T-helper 1 cell treated with Interleukin-12 subunit alpha and Interleukin-12 subunit beta and Interleukin-4 antibody, amounts not matched to agents 30 μg/mL and 1 μg/mL, for 36 hours (primary cell): ENCODE data around the gene L3MBTL3.

ENCODE experiments used
- H3K27ac Mint-ChIP-seq: one replicate; pipeline ENCODE4 v1.8.0; 2021; ENCODE audit warnings: mild to moderate bottlenecking, mixed read lengths
- H3K27me3 Mint-ChIP-seq: one replicate; pipeline ENCODE4 v1.8.0; 2021; ENCODE audit warnings: low read depth, mixed read lengths
- H3K36me3 Mint-ChIP-seq: one replicate; pipeline ENCODE4 v1.8.0; 2021; ENCODE audit warnings: low read depth, mixed read lengths
- H3K4me1 Mint-ChIP-seq: one replicate; pipeline ENCODE4 v1.8.0; 2021; ENCODE audit warnings: low read depth, mixed read lengths
- H3K4me3 Mint-ChIP-seq: one replicate; pipeline ENCODE4 v1.8.0; 2021; ENCODE audit warnings: mild to moderate bottlenecking, moderate library complexity, mixed read lengths
- H3K9me3 Mint-ChIP-seq: one replicate; pipeline ENCODE4 v1.8.0; 2021; ENCODE audit warnings: mixed read lengths

L3MBTL3 gene

DNA sequence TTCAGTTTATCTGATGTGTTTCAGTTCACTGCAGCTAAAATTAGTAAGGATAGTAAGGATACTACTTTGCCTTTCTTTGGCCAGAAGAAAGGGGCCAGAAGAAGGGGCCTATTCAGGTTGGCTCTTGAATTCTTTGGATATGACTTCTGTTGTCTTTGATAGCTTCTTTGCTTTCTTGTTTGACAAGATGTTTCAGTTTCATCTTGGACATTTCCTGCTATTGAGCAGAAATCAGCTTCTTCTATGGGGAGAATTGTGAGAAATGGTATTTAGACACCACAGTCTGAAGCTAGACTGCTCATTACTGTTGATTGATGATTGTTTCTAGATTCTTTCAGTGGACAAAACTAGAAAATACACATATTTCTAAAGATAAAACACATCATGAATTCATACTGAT is 23.2 kb downstream of the L3MBTL3 start:
- H3K27ac Mint-ChIP-seq = peak overlapping the region; percentile 38
- H3K4me3 Mint-ChIP-seq = peak overlapping the region; percentile 21
- H3K9me3 Mint-ChIP-seq = no peaks in the 10 kb centered on the region
- H3K36me3 Mint-ChIP-seq = peaks cover 23% of the 10 kb centered on the region
- no peaks in the 10 kb centered on the region for H3K27me3 Mint-ChIP-seq
- peaks cover 16% of the 10 kb centered on the region for H3K4me1 Mint-ChIP-seq

DNA sequence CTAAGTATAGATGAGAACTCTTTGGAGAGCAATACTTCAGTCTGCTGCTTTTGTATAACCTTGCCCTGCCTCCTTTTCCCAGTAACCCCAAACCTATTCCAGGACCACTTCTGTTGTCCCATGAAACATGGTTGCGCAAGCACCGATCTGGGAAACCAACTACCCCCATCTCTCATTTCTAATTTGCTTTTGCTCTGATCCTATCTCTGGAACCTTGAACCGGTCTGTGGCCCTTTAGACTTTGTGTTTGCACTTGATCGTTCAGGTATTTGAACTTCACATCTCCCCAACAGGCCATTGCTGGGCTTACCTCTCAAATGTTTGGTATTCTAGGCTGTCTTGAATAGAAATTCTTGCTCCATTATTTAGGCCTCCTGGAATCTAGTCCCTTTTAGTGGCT is 25.0 kb downstream of the L3MBTL3 start:
- Mint-ChIP-seq H3K4me3 (no peak overlapping the region), H3K36me3 (peaks cover 21% of the 10 kb centered on the region), H3K27me3 (no peaks in the 10 kb centered on the region), H3K9me3 (no peaks in the 10 kb centered on the region), H3K4me1 (peaks cover 13% of the 10 kb centered on the region), H3K27ac (no peak overlapping the region)

DNA sequence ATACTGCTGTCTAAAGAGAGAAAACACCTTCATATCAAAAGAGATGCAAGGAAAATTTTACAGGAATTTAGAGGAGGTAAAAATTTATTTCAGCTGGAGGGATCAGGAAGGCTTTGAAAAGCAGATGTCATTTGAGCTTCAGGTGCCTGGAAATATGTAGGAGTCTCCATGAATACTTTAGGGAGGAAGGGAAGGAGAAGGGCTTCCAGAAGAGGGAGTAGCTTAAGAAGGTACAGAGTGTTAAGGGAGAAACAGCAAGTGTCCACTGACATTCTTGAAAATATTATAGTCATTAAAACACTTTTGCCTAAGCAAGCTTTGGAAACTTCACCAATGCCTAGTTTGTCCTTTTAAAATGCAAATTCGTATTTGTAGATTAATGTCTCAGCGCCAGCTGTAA is 27.2 kb downstream of the L3MBTL3 start:
- Mint-ChIP-seq H3K36me3 (peaks cover 26% of the 10 kb centered on the region), H3K27ac (no peak overlapping the region), H3K9me3 (no peaks in the 10 kb centered on the region), H3K27me3 (no peaks in the 10 kb centered on the region), H3K4me1 (peaks cover 8% of the 10 kb centered on the region), H3K4me3 (no peak overlapping the region)

DNA sequence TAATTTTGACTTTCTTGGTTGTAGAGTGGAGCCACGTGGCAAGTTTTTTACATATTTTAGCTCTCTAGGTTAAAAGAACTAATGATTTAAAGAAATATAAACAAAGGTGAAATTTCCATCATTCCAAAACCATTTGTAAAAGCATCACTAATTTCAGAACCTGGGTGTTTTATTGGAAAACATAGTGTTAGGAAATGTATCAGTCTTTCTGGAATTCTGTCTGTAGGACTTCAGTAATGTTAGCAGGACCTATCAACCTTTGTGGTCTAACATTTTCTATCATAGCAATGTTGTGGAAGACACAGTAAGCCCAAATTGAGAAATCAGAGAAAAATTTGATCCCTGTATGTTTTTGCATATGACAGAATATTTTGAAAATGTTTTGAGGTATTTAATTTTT is 28.3 kb downstream of the L3MBTL3 start:
- H3K27me3 Mint-ChIP-seq = no peaks in the 10 kb centered on the region
- H3K4me1 Mint-ChIP-seq = peaks cover 1% of the 10 kb centered on the region
- peaks cover 22% of the 10 kb centered on the region for H3K36me3 Mint-ChIP-seq
- H3K9me3 Mint-ChIP-seq = no peaks in the 10 kb centered on the region
- H3K27ac Mint-ChIP-seq = no peak overlapping the region
- H3K4me3 Mint-ChIP-seq = no peak overlapping the region

DNA sequence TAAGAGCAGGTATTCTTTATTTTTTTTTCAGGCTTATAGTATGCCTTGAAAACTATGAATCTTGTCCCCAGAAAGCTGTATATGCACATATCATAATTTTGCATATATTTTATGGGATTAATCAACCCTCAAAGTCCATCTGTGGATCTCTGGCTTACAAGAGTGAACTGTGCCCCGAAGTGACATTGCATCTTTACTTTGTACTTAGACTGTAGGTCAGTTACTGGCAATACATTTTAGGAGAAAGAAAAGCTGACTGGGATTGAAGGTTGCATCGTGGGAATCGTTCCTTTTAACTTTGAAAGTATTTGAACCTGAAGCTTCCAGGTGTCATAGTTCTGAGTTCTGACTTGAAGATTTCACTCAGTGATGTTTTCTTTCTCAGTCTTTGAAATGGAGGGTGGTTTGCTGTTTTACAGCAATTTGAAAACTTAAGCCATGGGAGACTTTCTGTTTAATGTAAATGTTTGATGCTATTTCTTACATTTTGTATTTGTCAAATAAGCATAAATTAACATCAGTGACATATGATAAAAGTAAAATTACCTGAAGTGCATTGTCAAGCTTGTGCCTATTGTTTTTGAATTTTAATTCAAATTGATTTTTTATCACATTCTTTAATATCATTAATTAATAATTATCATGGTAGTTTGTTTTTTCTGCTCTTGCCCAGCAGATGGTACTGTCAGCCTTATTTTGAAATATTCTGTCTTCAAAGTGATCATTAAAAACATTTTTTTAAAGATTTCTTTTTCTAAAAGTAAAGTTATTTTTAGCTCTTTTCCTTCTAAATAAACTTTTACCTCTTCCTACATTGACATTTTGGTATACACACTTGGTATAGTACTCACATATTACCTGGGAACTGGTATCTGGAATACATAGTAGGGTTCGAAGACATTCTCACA is 29.0 kb downstream of the L3MBTL3 start:
- Mint-ChIP-seq H3K9me3 (no peaks in the 10 kb centered on the region), H3K4me1 (no peaks in the 10 kb centered on the region), H3K27ac (no peak overlapping the region), H3K27me3 (no peaks in the 10 kb centered on the region), H3K4me3 (no peak overlapping the region), H3K36me3 (peaks cover 22% of the 10 kb centered on the region)

DNA sequence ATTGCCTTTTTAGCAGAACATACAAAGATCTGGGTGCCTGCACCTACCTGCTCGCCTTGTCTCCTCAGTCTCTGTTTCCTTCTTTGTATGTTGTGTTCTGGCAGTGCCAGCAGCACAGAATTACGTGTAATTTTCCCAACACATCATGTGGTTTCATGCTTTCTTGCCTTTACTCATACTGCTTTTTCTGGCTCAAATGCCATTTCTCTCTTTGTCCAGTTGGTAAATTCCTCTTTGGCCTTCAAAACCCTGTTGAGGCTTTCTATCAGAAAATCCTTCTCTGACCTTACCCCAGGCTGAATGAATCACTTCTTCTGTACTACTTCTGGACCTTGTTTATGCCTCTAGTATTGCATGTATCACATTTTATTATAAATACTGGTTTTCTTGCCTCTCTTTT is 31.8 kb downstream of the L3MBTL3 start:
- no peak overlapping the region for H3K4me3 Mint-ChIP-seq

DNA sequence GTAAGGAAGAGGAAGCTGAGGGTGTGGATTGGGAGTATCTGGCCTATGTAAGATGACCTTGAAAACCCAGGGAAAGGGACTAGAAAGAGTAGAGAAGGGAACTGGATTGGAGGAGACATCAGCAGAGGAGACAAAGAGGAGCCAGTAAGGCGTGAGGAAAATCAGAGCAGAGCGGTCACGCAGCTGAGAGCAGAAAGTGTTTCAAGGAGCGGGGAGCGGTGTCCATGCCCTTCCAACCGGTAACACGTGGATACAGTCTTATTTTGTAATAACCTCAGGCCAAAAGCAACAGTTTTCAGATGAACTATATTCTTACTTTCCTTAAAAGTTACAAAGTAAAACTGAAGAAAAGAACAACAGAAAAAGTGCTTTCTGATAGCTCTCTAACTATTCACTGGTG is 36.3 kb downstream of the L3MBTL3 start:
- Mint-ChIP-seq H3K27me3 (no peaks in the 10 kb centered on the region), H3K9me3 (no peaks in the 10 kb centered on the region), H3K4me1 (peaks cover 21% of the 10 kb centered on the region), H3K36me3 (peaks cover 53% of the 10 kb centered on the region), H3K4me3 (no peak overlapping the region), H3K27ac (no peak overlapping the region)

More for the DNA sequence above, 31.8 kb downstream of the L3MBTL3 start:
- H3K4me1 Mint-ChIP-seq = peaks cover 4% of the 10 kb centered on the region
- H3K27me3 Mint-ChIP-seq = no peaks in the 10 kb centered on the region
- peaks cover 32% of the 10 kb centered on the region for H3K36me3 Mint-ChIP-seq
- no peaks in the 10 kb centered on the region for H3K9me3 Mint-ChIP-seq
- no peak overlapping the region for H3K27ac Mint-ChIP-seq

DNA sequence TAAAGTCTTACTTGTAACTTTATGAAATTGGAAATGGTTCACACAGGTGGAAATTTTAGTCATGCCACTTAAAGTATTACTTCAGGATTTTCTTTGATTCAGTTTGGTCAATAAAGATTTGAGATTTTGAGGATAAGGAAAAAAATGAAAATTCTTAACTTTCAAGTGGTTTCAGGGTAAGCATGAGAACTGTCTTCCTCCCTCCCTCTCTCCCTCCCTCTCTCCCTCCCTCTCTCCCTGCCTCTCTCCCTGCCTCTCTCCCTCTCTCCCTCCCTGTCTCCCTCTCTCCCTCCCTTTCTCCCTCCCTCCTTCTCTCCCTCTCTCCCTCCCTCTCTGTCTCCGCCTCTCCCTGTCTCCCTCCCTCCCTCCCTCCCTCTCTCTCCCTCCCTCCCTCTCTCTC is 36.9 kb downstream of the L3MBTL3 start:
- Mint-ChIP-seq H3K9me3 (no peaks in the 10 kb centered on the region), H3K27me3 (no peaks in the 10 kb centered on the region), H3K4me1 (peaks cover 21% of the 10 kb centered on the region), H3K36me3 (peaks cover 47% of the 10 kb centered on the region), H3K27ac (no peak overlapping the region), H3K4me3 (no peak overlapping the region)

DNA sequence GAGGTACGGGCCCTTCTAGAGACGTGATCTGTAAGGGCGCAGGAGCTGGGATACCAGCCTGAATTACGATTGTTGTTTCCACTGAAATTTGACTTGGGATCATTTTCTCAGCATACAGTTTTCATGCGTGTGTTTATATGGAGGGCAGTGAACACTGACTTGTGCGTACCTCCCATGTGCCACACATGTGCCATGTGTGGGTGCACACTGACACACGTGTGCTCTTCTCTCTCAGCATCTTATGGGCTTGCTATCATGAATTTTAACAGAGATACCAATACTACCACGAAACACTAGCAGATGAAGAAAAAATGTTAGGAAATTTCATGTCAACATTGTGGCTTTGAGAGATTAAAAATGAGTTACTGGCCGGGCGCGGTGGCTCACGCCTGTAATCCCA is 39.1 kb downstream of the L3MBTL3 start:
- peaks cover 25% of the 10 kb centered on the region for H3K4me1 Mint-ChIP-seq
- peak overlapping the region; percentile 64 for H3K27ac Mint-ChIP-seq
- peaks cover 48% of the 10 kb centered on the region for H3K36me3 Mint-ChIP-seq
- no peaks in the 10 kb centered on the region for H3K9me3 Mint-ChIP-seq
- peak overlapping the region; percentile 52 for H3K4me3 Mint-ChIP-seq
- H3K27me3 Mint-ChIP-seq = no peaks in the 10 kb centered on the region

DNA sequence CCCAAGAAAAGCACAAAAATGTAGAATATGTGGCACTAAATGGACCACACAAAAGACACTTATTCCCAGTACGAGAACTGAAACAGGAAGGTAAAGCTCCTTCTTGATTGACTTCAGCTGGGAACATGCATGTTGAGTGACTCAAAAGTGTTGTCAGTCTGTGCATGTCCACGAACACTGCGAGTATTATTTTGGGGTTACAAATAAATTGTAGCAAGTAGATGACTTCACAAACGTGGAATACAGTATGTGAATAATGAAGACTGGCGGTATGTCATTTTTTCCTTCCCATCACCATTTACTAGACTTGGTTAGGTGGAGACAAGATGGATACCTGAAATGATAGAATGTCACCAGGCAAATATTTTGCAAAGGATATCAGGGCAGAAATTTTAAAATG is 45.4 kb downstream of the L3MBTL3 start:
- Mint-ChIP-seq H3K4me1 (peaks cover 4% of the 10 kb centered on the region), H3K4me3 (no peak overlapping the region), H3K27ac (no peak overlapping the region), H3K27me3 (no peaks in the 10 kb centered on the region), H3K36me3 (peaks cover 15% of the 10 kb centered on the region), H3K9me3 (no peaks in the 10 kb centered on the region)

DNA sequence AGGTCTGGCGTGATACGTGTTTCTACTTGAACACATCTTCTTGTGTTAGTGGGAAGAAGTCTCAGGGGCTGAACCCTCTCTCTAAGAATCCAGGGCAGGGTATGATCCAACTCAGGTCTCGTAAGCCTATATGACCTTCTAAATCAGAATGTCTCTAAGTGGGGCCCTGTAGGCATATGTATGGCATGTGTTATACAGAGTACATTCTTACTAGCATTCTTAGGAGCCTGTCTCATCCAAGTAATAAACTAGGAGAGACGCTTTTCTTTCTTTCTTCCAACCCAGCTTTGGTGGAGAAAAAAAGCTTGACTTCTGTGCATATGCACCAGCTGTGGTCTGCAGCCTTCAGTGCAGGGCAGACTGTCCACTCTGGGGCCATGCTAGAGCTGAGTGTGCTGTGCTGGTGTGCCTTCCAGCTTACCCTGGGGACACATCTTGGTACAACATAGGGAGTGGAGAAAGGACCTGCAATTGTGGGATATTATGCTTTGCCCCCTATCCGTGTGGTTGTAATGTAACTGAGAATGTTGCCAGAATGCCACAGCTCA is 47.3 kb downstream of the L3MBTL3 start:
- no peak overlapping the region for H3K4me3 Mint-ChIP-seq
- peaks cover 10% of the 10 kb centered on the region for H3K36me3 Mint-ChIP-seq
- H3K27me3 Mint-ChIP-seq = no peaks in the 10 kb centered on the region
- H3K4me1 Mint-ChIP-seq = peaks cover 4% of the 10 kb centered on the region
- no peaks in the 10 kb centered on the region for H3K9me3 Mint-ChIP-seq
- no peak overlapping the region for H3K27ac Mint-ChIP-seq

DNA sequence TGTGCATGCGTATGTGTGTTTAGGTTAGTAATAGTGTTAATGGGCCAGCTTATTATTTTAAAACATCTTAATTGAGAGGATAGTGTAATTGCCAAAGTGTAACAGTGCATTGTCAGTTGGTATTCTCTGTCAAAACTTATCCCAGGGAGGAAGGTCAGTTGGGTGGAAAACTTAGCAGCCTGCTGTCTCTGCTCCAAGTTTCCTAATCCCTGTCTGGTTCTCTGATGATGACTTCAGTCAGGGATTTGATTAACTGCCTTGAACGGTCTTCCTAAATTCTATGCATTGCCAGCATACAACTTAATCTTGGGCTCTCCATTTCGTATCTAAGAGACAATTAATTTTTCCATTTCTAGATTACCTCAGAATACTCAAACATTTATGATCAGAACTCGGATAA is 51.1 kb downstream of the L3MBTL3 start:
- Mint-ChIP-seq H3K27ac (no peak overlapping the region), H3K36me3 (peaks cover 8% of the 10 kb centered on the region), H3K4me1 (no peaks in the 10 kb centered on the region), H3K9me3 (no peaks in the 10 kb centered on the region), H3K27me3 (no peaks in the 10 kb centered on the region), H3K4me3 (no peak overlapping the region)

DNA sequence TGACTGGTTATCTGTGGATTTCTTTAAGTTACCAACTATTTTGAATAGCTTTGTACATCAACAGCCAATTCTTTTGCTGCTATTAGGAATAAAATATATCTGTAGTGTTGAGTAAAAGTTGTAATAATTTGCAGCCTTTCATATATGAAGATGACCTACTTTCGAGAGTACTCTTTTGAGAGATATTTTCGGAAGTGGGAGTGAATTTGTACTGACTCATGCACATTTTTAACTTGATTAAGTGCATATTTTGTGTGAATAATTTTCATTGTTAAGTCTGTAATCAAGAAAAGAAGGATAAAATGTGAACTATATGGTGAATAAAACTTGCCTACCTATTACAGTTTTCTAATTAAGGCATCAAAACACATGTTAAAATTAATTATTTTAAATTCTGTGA is 51.9 kb downstream of the L3MBTL3 start:
- Mint-ChIP-seq H3K36me3 (peaks cover 13% of the 10 kb centered on the region), H3K27me3 (no peaks in the 10 kb centered on the region), H3K27ac (no peak overlapping the region), H3K4me3 (no peak overlapping the region), H3K9me3 (no peaks in the 10 kb centered on the region), H3K4me1 (peaks cover 6% of the 10 kb centered on the region)

DNA sequence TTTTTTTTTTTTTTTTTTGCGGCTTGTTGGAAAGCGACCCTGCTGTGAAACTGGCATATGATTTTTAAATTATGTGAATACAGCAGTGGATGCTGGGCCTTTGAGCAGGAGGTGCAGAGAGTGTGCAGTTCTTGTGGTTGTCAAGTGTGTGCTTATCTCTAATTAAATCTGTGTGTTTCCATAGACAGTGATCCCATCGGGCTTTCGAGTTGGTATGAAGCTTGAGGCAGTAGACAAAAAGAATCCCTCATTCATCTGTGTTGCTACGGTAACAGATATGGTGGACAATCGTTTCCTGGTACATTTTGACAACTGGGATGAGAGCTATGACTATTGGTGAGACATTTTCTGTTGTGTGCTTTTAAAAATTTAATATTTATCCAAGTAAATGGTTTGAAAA is 52.4 kb downstream of the L3MBTL3 start:
- Mint-ChIP-seq H3K9me3 (no peaks in the 10 kb centered on the region), H3K36me3 (peaks cover 14% of the 10 kb centered on the region), H3K4me1 (peaks cover 11% of the 10 kb centered on the region), H3K4me3 (no peak overlapping the region), H3K27ac (no peak overlapping the region), H3K27me3 (no peaks in the 10 kb centered on the region)

DNA sequence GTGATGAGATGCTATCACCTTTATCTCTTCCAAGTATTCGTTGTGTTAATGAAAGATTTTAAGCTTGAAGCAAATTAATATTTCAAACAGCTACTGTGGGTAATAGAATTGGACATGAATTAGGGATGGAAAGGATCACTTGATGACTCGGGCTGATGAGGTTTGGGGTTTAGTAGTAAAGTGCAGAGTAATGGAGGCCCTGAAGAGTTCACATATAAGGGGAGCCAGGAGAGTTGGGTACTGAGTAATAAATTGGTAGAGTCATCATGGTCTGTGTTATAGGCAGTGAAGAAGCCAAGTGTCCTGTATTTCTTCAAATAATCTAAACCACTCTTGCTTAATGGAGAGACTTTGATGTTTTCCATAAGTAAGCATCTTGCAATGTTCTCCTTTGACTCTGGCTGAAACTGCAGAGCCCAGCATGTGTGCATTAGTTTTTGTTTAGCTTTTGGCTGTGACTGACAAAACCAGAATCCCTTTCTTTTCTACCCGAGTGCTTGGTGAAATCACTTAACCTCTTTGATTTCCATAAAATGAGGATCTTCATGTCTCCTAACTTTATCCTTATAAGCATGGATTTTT is 57.6 kb downstream of the L3MBTL3 start:
- Mint-ChIP-seq H3K27ac (no peak overlapping the region), H3K9me3 (no peaks in the 10 kb centered on the region), H3K4me3 (no peak overlapping the region)

More for the DNA sequence above, 57.6 kb downstream of the L3MBTL3 start:
- Mint-ChIP-seq H3K36me3 (peaks cover 19% of the 10 kb centered on the region), H3K4me1 (peaks cover 27% of the 10 kb centered on the region), H3K27me3 (no peaks in the 10 kb centered on the region)
